H9 (cell line): ENCODE data around the gene IQGAP2. TPM values are rescaled to one million over a fixed set of nuclear protein-coding genes. Genes with fewer than 3 reads are reported as not detected.

Source experiments
- DNase-seq: peaks from one replicate; pipeline ENCODE4 v3.0.0-alpha.2; 2017
- H2AFZ ChIP-seq: one replicate; pipeline ENCODE4 v1.6.1; 2013; ENCODE audit warnings: mild to moderate bottlenecking, low read length, control low read depth, moderate library complexity
- H2AK5ac ChIP-seq: 2 replicates; pipeline ENCODE4 v1.6.1; 2013; ENCODE audit warnings: low read length, control low read depth, mixed read lengths; ENCODE audit not compliant: insufficient read length
- H2BK120ac ChIP-seq: one replicate; pipeline ENCODE4 v1.6.1; 2013; ENCODE audit warnings: low read depth, mild to moderate bottlenecking, low read length, control low read depth, inconsistent platforms; ENCODE audit not compliant: poor library complexity, severe bottlenecking
- H2BK12ac ChIP-seq: 2 replicates; pipeline ENCODE4 v1.6.1; 2013; ENCODE audit warnings: low read length, control low read depth, mixed read lengths, low read depth; ENCODE audit not compliant: insufficient read length
- H2BK15ac ChIP-seq: 2 replicates; pipeline ENCODE4 v1.6.1; 2013; ENCODE audit warnings: low read depth, low read length, control low read depth
- H2BK20ac ChIP-seq: one replicate; pipeline ENCODE4 v1.6.1; 2013; ENCODE audit warnings: low read depth, mild to moderate bottlenecking, low read length, control low read depth, inconsistent platforms; ENCODE audit not compliant: poor library complexity, severe bottlenecking
- H2BK5ac ChIP-seq: 2 replicates; pipeline ENCODE4 v1.6.1; 2013; ENCODE audit warnings: low read length, control low read depth, mixed read lengths; ENCODE audit not compliant: insufficient read length
- H3K14ac ChIP-seq: 2 replicates; pipeline ENCODE4 v1.6.1; 2013; ENCODE audit warnings: low read length, control low read depth; ENCODE audit not compliant: insufficient read depth
- H3K18ac ChIP-seq: 2 replicates; pipeline ENCODE4 v1.6.1; 2013; ENCODE audit warnings: low read depth, mild to moderate bottlenecking, mixed read lengths, low read length, control low read depth; ENCODE audit not compliant: insufficient read length
- H3K23ac ChIP-seq: 2 replicates; pipeline ENCODE4 v1.6.1; 2013; ENCODE audit warnings: low read length, control low read depth, mixed read lengths, low read depth; ENCODE audit not compliant: insufficient read length
- H3K23me2 ChIP-seq: 2 replicates; pipeline ENCODE4 v1.6.1; 2013; ENCODE audit warnings: low read depth, mild to moderate bottlenecking, mixed read lengths, low read length, control low read depth; ENCODE audit not compliant: insufficient read length, poor library complexity, severe bottlenecking
- H3K27ac ChIP-seq: 2 replicates; pipeline ENCODE4 v1.5.1; 2013; ENCODE audit warnings: low read length, control low read depth, mixed read lengths, low read depth; ENCODE audit not compliant: insufficient read length
- H3K27me3 ChIP-seq: 2 replicates; pipeline ENCODE4 v1.6.1; 2013; ENCODE audit warnings: low read length, control low read depth, inconsistent platforms; ENCODE audit not compliant: insufficient read depth
- H3K4ac ChIP-seq: 2 replicates; pipeline ENCODE4 v1.6.1; 2013; ENCODE audit warnings: low read depth, mild to moderate bottlenecking, control low read depth, inconsistent platforms, low read length, moderate library complexity
- H3K4me1 ChIP-seq: 2 replicates; pipeline ENCODE4 v1.6.1; 2013; ENCODE audit warnings: low read length, control low read depth, inconsistent platforms; ENCODE audit not compliant: insufficient read depth
- H3K4me2 ChIP-seq: 2 replicates; pipeline ENCODE4 v1.6.1; 2013; ENCODE audit warnings: low read length, control low read depth, mixed read lengths; ENCODE audit not compliant: insufficient read length, insufficient read depth
- H3K56ac ChIP-seq: 2 replicates; pipeline ENCODE4 v1.6.1; 2013; ENCODE audit warnings: low read depth, mild to moderate bottlenecking, mixed read lengths, low read length, control low read depth; ENCODE audit not compliant: insufficient read length
- H3K79me1 ChIP-seq: 2 replicates; pipeline ENCODE4 v1.6.1; 2013; ENCODE audit warnings: low read depth, mild to moderate bottlenecking, moderate library complexity, low read length, control low read depth, inconsistent platforms; ENCODE audit not compliant: insufficient read depth, poor library complexity, severe bottlenecking
- H3K79me2 ChIP-seq: 2 replicates; pipeline ENCODE4 v1.6.1; 2013; ENCODE audit warnings: low read length, control low read depth, inconsistent platforms; ENCODE audit not compliant: insufficient read depth
- H3K9ac ChIP-seq: 2 replicates; pipeline ENCODE4 v1.6.1; 2013; ENCODE audit warnings: low read length, control low read depth, mixed read lengths; ENCODE audit not compliant: insufficient read length; ENCODE audit errors: extremely low read depth
- H3K9me3 ChIP-seq: one replicate; pipeline ENCODE4 v1.6.1; 2013; ENCODE audit warnings: low read depth, low read length, inconsistent platforms; ENCODE audit not compliant: control insufficient read depth
- H3T11ph ChIP-seq: one replicate; pipeline ENCODE4 v1.6.1; 2013; ENCODE audit warnings: mild to moderate bottlenecking, low read length, control low read depth, inconsistent platforms
- H4K20me1 ChIP-seq: one replicate; pipeline ENCODE4 v1.6.1; 2013; ENCODE audit not compliant: control insufficient read depth, insufficient read length, insufficient read depth
- H4K5ac ChIP-seq: 2 replicates; pipeline ENCODE4 v1.6.1; 2013; ENCODE audit warnings: low read depth, mild to moderate bottlenecking, mixed read lengths, low read length, control low read depth; ENCODE audit not compliant: insufficient read length
- H4K8ac ChIP-seq: replicated peaks from 2 replicates; pipeline ENCODE4 v1.6.1; 2013; ENCODE audit warnings: low read length, control low read depth, mixed read lengths, low read depth; ENCODE audit not compliant: insufficient read length
- H4K91ac ChIP-seq: 2 replicates; pipeline ENCODE4 v1.6.1; 2013; ENCODE audit warnings: low read depth, mild to moderate bottlenecking, moderate library complexity, mixed read lengths, low read length, control low read depth; ENCODE audit not compliant: insufficient read length
- H3K27ac Mint-ChIP-seq, 3 experiments: 2 replicates in 2 of 3; 3 replicates in 1 of 3; pipeline ENCODE4 v1.8.0; 2020 to 2021; ENCODE audit warnings: mixed read lengths in 3 of 3, mild to moderate bottlenecking in 1 of 3, moderate library complexity in 1 of 3
- H3K27me3 Mint-ChIP-seq: 2 replicates; pipeline ENCODE4 v1.8.0; 2021; ENCODE audit warnings: low read depth, mild to moderate bottlenecking, moderate library complexity, mixed read lengths
- H3K36me3 Mint-ChIP-seq, 3 experiments: 2 replicates in 2 of 3; 3 replicates in 1 of 3; pipeline ENCODE4 v1.8.0; 2020 to 2021; ENCODE audit warnings: low read depth in 3 of 3, mixed read lengths in 3 of 3; ENCODE audit not compliant: insufficient read depth in 1 of 3
- H3K4me1 Mint-ChIP-seq, 2 experiments: 2 replicates each; pipeline ENCODE4 v1.8.0; 2020; ENCODE audit warnings: mixed read lengths in 2 of 2
- H3K4me3 Mint-ChIP-seq, 2 experiments: 2 replicates in 1 of 2; 3 replicates in 1 of 2; pipeline ENCODE4 v1.8.0; 2020 to 2021; ENCODE audit warnings: mild to moderate bottlenecking in 2 of 2, mixed read lengths in 2 of 2, moderate library complexity in 1 of 2
- H3K9me3 Mint-ChIP-seq, 2 experiments: 2 replicates in 1 of 2; 3 replicates in 1 of 2; pipeline ENCODE4 v1.8.0; 2020; ENCODE audit warnings: mild to moderate bottlenecking in 2 of 2, mixed read lengths in 2 of 2, moderate library complexity in 1 of 2
- WGBS: extraction: QIAGEN DNeasy Blood & Tissue Kit; methylation state at CpG from one replicate; pipeline ENCODE4 v1.1.7; 2013; ENCODE audit warnings: missing lambda C conversion rate, low lambda C conversion rate, mixed read lengths; ENCODE audit not compliant: insufficient read length; ENCODE audit errors: extremely low coverage; 5-methylcytosine and 5-hydroxymethylcytosine counted together
- total RNA-seq: library from RNA; stranded (reverse); gene quantifications from 2 replicates; pipeline ENCODE4 v1.2.1, GENCODE V29; 2021
- TF ChIP-seq, protein P1 (sequence below): fragments of 200-600 bp; sonication (generic); conservative IDR thresholded peaks from 3 replicates; pipeline ENCODE4 v1.8.0; 2021; ENCODE audit warnings: antibody characterized with exemption, mild to moderate bottlenecking

IQGAP2 gene
- total RNA-seq, 1 experiment from 2014 or later, result 22.5 TPM

- H2AFZ ChIP-seq, result no peak overlapping the region
- no peaks in the 10 kb centered on the region for H3K79me1 ChIP-seq
- no peak overlapping the region for H3K4me2 ChIP-seq
- Mint-ChIP-seq H3K27me3 (no peaks in the 10 kb centered on the region), H3K27ac (peak overlapping the region in 1 of 3 experiments; percentile 62; a peak in 1 of 7 replicates), H3K9me3 (no peaks in the 10 kb centered on the region), H3K4me3 (no peak overlapping the region), H3K4me1 (no peaks in the 10 kb centered on the region), H3K36me3 (peaks cover 0 to 8% (median 5%) of the 10 kb centered on the region in 3 experiments; a peak in 3 of 7 replicates)
- WGBS, result no CpG with 5 or more reads among the region's 6 CpGs
- DNase-seq, result no peak
- H3K23me2 ChIP-seq, result no peaks in the 10 kb centered on the region
- H3T11ph ChIP-seq, result no peak overlapping the region
- H3K9ac ChIP-seq, result no peak overlapping the region
- no peak overlapping the region for H4K8ac ChIP-seq
- H3K27ac ChIP-seq, result no peak overlapping the region
- no peaks in the 10 kb centered on the region for H3K79me2 ChIP-seq
- no peak overlapping the region for H3K14ac ChIP-seq
- H3K9me3 ChIP-seq, result no peaks in the 10 kb centered on the region
- H3K18ac ChIP-seq, result no peak overlapping the region
- no peak overlapping the region for H3K56ac ChIP-seq
- H2BK20ac ChIP-seq, result no peak overlapping the region
- H2BK120ac ChIP-seq, result no peak overlapping the region
- TF ChIP-seq, protein P1, sequence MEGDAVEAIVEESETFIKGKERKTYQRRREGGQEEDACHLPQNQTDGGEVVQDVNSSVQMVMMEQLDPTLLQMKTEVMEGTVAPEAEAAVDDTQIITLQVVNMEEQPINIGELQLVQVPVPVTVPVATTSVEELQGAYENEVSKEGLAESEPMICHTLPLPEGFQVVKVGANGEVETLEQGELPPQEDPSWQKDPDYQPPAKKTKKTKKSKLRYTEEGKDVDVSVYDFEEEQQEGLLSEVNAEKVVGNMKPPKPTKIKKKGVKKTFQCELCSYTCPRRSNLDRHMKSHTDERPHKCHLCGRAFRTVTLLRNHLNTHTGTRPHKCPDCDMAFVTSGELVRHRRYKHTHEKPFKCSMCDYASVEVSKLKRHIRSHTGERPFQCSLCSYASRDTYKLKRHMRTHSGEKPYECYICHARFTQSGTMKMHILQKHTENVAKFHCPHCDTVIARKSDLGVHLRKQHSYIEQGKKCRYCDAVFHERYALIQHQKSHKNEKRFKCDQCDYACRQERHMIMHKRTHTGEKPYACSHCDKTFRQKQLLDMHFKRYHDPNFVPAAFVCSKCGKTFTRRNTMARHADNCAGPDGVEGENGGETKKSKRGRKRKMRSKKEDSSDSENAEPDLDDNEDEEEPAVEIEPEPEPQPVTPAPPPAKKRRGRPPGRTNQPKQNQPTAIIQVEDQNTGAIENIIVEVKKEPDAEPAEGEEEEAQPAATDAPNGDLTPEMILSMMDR, result no peak
- no peak overlapping the region for H3K23ac ChIP-seq
- H4K20me1 ChIP-seq, result no peaks in the 10 kb centered on the region
- no peak overlapping the region for H2BK5ac ChIP-seq
- no peak overlapping the region for H2BK15ac ChIP-seq
- H2AK5ac ChIP-seq, result no peak overlapping the region
- no peak overlapping the region for H2BK12ac ChIP-seq
- no peaks in the 10 kb centered on the region for H3K4me1 ChIP-seq
- H4K5ac ChIP-seq, result no peak overlapping the region
- no peak overlapping the region for H4K91ac ChIP-seq
- H3K4ac ChIP-seq, result no peak overlapping the region
- H3K27me3 ChIP-seq, result no peaks in the 10 kb centered on the region
These were observed 289.1 kb downstream of the IQGAP2 start for GRCh38 chr5:76692274-76692540.
